Superior temporal gyrus (tissue), 1 donor: ENCODE measurements around the gene NFIX.
A peak's percentile ranks its signal among the peaks of the same experiment; 100 is the strongest.

Source experiments
- DNase-seq: peaks from one replicate; pipeline ENCODE4 v3.0.0-alpha.2; 2016; ENCODE audit errors: extremely low spot score

NFIX gene

DNA sequence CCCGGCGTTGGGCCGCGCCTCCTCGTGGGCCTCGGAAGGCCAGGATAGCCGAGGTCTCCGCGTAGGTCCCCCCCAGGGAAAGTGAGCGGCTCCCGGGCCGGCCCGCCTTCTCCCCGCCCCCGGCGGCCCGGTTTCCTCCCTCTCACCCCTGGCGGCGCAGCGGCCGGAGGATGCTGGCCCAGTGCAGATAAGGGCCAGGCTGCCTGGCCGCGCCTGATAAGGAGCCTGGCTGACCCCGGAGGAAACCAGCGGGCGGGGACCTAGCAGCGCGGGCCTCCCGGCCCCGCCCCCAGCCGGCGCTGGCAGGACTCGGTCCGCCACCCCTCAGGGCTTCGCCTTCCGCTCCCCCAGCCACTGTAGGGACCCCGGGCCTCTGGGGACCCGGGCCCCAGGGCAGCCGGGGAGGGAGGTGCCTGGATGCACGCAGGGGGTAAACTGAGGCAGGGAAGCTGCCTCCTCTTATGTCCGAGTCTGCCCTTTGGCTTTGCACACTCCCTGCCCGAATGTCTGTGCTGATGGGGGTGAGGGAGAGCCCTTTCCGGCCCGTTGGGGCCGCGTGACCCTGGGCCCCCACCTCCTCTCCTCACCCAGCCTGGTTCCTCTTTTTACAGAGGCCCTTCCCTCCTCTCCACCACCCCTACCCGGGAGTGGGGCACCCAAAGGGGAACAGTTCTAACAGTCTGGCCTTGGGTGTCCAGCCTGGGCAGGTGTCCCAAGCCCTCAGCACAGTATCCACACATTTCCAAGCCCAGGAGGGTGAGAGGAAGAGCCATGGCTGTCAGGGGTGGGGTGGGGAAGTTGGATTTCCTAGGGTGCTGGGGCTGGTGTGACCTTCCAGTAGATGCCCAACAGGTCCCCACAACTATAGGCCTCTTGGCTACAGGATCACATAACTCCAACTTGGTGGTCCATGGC is 107.6 kb downstream of the NFIX start, which contains the start of gene LYL1:
LYL1 (minus strand) TSS at position 193 of the 915 bp plus-strand sequence. CDS start 1,687 bp downstream, outside the sequence.
- peak; percentile 13 for DNase-seq

DNA sequence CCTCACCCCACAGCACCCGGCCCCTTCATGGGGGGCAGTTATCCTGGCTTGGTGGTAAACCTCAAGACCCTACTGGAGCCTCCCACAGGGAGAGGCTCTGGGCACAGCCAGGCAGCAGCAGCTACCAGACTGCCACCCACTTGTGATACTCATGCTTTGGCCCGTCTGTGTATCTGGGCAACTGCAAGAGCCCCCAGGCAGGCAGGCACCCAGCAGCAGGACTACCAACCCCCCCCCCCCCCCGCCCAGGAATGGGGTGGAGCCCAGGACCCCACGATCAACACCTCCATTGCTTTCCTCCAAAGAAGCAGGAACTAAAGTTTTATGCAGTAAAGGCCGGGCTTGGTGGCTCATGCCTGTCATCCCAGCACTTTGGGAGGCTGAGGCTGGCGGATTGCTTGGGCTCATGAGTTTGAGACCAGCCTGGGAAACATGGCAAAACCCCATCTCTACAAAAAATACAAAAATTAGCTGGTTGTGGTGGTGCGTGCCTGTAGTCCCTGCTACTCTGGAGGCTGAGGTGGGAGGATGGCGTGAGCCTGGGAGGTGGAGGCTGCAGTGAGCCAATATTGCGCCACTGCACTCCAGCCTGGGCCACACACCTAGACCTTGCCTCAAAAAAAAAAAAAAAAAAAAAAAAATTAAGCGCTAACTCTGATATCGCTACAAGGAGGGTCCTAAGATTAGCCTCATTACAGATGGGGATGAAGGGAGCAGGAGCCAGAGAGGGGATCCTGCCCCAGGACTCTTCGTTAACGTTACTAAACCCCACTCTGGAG is 108.5 kb downstream of the NFIX start:
- no peak for DNase-seq

DNA sequence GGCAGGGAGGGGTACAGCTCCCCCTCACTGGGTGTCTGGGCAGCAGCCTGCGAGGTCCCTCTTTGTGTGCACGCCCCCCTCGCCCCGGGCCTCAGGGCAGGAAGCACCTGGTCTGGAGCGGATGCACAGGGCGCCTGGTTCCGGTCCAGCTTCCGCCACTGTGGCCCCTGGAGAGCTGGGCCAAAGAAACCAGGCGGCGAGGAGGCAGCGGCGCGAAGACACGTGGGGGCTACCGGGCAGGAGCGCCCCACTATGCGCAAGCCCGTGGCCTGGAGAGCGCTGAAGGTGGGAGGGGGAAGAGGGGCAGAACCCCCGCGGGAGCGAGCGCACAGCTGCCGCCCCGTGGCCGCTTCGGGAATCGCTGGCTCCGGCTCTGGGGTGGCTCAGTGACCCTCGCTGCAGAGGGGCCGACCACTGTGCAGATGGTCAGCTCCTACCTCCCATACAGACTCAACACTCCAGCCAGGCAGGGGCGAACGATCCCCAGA is 109.1 kb downstream of the NFIX start:
- no peak for DNase-seq

DNA sequence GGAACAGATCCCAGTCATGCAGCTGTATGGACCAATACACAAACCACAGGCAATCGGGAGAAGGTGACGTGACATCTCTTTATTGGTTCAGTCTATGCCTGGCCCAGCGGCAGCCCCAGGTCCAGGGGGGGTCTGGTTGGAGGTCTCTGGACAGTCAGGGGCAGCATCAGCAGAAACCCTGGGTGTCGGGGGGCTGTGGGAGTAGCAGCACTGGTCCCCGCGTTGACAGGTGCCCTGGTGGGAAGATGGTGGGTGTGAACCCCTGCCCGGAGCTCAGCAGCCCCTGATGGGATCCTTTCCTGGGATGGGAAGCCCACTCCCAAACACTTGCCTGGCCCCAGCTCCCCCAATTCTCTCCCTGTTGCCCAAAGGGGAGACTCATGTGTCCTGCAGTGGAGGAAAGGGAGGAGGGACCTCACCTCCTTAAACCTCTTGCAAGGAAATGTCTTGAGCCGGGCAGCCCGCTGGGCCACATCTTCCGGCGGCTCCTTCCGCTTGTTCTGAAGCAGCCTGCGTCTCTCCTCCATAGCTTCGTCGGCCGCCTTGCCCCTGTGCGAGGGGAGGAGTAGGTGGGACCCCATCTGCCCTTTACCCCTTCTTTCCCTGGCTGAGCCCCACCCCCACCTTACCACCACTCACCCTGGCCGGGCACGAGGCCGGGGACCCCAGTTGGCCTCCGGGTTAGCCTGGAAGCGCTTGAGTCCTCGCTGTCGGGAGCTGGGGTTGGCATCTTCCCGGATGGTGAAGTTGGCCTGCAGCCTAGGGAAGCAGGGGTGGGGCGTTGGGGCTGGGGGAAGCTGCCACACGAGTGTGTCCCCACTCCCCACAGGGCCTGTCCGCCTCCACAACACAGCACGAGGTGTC is 109.8 kb downstream of the NFIX start:
- peak; percentile 5 for DNase-seq

DNA sequence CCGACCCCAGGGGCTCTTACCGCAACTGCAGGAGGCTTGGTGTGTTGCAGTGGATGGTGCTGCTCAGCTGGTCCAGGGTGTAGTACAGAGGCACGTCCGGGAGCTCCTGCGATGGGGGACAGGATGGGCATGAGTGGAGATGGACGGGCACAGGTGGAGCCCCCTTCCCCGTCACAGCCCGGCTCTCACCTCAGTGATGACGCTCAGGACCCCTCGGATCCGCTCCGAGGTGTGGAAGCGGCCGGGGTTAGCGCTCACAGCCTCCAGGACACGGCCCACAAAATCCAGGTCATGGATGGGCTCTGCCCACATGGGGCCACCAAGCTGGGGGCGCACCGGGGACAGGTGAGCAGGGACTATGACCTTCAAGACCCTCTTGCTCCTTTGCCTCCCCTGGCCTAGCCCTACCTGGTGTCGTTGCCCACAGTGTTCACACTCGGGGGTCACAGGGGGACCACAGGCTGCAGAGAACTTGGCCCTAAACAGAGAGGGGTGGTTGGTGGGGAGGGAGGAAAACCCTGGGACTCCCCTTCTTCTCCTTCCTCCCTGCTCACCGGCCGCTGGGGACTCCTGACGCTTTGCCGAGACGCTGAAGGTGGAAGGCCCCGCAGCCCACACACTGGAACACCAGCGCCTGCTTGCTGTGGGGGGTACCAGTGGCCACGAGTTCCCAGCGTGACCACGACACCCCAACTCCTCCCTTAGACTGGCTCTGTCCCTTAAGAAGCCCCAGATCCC is 114.3 kb downstream of the NFIX start:
- no peak for DNase-seq

DNA sequence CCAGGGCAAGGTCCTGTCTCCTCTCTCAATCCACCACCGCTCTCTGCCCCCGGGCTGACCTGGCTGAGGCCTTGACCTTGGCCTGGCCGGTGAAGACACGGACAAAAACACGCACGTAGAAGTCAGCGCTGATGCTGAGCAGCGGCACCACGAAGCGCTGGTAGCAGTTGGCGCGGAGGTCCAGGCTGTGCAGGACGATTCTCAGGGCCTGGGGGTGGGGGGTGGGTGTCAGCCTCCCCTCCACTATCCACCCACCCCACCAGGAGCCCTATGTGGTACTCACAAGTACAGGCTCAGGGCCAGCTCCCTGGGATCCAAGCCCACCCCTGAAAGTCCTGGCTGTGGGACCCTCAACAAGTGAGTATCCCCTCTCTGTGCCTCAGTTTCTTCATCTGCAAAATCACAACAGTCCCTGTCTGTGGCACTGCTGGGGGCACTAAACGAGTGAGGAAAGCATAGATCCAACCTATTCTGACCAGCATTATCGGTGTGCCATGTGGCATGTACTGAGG is 114.9 kb downstream of the NFIX start:
- no peak for DNase-seq

DNA sequence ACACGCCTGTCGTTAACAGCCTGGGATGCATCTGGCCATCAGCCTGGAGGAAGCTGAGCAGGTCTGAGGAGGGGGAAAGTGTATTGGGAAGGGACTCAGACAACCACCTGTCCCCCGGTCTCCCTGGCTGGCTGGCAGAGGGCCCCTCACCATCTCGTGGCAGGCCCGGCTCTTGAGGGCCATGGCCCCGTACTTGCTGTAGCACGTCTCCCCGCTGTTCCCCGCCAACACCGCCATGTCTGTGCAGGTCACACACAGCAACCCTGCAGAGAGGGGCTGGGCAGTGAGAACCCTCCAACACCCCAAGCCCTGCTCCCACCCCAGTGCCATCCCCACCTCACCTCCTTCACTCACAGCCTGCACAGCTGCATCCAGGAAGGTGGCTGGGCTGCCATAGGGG is 117.3 kb downstream of the NFIX start:
- no peak for DNase-seq

DNA sequence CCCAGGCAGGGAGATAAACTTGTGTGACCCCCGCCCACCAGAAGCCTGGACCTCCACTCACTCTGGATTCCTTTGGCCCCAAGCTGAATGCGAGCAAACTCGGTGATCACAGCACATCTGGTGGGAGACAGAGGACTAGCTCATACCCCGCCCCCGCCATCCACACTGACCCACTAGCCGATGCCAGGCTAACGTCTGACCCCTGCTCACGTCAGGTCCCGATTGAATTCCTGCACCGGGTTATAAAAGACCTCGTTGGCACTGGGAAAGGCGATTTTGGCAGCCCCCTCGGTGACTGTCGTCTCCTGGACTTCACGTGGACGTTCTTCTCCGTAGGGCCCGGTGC is 120.6 kb downstream of the NFIX start:
- no peak for DNase-seq

DNA sequence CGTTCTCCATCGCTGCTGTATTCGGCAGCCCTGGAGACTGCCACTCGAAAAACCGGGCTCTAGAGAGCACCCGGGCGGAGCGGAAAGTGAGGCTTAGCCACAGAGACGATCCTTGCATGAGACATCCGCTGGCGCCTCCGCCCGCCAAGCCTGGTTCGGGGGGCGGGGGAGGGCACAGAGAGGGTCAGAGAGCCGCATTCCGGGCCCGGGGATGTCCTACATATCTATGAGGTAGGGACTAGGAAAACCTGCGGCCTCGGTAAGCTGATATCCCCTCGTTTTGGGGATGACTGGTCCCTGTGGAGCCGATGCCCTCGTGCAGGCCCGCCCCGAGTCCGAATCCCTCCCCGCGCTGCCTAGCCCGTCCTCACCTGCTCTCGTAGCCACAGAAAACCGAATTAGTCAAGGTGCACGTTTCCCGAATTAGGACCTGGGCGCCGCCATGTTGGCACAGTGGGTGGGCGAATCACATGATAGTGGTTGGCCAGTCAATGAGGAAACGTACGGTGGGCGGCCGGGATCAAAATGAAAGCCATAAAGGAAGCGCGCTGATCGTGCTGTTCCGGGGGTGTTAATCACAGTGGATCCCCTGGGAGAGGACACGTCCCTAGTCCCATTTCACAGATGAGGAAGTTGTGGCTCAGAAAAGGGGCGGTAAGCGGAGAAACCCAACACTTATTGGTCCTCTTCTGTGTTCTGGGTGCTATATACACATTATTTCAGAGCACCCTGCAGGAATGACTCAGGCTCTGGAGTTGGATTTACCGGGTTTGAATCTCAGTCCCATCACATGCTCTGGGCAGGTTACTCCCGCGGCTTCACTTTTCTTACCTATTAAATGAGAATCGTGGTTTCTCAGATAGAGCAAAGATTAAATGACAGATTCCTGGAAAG is 121.3 kb downstream of the NFIX start, which contains the start of gene TRMT1:
TRMT1 (minus strand) TSS at position 459 of the 894 bp plus-strand sequence; CDS start at position 118, 341 bp downstream.
- DNase-seq: peak; percentile 97

DNA sequence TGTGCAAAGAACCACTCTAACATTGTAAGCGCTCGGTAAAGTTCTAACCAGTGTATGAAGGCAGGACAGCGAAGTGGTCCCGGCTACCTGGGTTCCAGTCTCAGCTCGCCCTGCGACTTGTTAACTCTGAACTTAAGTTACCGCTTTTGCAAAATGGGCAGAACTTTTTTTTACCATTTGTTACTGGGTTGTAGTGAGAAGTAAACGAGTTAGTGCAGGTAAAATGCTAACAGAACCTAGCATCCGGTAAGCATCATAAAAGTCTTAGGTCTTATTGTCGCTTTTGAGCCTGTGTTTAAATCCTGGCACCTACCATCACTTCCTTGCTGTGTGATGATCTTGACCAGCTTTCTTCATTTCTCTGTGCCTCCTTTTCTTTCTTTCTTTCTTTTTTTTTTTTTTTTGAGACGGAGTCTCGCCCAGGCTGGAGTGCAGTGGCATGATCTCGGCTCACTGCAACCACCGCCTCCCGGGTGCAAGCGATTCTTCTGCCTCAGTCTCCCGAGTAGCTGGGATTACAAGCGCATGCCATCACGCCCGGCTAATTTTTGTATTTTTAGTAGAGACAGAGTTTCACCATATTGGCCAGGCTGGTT is 122.0 kb downstream of the NFIX start:
- DNase-seq: no peak

DNA sequence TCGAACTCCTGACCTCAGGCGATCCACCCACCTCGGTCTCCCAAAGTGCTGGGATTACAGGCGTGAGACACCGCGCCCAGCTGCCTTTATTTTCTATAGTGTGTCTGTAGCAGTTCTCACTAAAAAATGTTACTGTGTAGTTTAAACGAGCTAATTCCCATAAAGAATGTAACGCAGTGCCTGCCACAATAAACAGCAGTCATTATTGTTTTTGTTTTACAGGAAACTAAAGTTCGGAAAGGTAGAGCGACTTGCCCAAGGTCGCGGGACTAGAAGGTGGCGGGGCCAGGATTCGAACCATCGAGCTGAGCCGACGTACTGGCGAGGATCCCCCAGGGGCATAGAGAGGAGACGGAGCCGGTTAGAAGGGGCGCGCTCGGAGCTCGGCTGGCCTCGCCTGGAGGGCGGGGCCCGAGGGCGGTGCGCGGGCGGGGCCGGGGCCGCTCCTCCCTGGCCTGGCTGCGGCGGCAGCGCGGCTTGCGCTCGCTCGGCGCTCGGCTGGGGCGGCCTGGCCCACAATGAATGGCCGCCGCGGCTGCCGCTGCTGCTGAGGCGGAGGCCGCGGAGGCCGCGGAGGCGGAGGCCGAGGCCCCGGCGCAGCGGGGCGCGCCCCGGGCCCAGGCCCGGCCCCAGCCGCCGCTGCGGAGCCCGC is 122.6 kb downstream of the NFIX start, which contains the start of gene NACC1:
NACC1 (plus strand) TSS at position 493 of the 652 bp plus-strand sequence. CDS start 16,944 bp downstream, outside the sequence.
- DNase-seq: peak; percentile 88

DNA sequence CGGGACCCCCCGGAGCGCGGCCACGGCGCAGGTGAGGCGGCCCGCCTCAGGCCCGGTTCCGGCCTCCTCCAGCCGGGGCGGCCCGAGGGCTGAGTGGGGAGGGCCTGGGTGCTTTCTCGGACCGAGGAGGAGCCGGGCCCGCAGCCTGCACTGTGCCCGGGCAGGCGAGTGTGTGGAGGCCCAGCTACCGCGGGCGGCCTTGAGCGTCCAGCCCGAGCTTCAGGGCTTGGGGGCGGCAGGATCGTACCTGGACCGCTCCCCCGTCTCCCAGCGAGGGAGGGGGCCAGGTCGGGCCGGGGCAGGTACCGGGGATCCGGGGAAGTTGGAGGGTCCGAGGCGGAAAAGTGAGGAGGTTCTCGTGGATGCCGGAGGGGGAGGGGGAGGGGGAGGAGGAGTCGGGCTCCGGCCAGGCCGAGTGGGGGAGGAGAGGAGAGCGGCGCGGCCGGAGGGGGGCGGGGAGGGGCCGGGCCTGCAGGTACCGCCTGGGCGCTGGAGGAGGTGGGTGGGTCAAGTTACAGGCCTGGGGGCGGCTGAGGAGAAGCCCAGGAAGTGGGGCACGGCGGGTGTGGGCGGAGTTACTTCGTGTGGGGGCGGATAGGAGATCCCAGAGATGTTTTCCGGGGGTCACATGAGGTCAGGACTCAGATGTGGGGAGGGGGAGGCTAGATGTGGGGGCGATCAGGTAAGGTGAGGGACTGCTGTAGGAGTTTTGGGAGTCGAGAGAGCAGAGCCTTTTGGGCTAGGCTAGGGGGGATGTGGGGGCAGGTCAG is 123.3 kb downstream of the NFIX start:
- no peak for DNase-seq

DNA sequence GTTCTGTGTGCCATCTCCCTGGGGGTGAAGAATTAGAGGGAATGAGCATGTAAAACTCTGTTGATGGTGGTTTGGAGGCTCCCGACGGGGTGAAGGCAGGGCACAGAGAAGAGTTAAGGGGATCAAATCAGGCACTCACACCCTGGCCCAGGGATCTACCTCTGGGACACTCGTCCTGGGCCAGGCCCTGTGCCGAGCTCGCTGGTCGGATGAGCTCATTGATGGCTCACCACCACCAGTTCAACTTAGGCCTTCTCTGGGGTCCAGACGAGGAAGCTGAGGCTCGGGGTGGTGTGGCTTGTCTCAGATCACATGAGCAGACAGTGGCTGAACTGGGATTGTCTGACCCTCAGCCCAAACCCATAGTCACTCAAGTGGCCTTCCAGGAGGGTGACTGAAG is 124.4 kb downstream of the NFIX start:
- DNase-seq: no peak

DNA sequence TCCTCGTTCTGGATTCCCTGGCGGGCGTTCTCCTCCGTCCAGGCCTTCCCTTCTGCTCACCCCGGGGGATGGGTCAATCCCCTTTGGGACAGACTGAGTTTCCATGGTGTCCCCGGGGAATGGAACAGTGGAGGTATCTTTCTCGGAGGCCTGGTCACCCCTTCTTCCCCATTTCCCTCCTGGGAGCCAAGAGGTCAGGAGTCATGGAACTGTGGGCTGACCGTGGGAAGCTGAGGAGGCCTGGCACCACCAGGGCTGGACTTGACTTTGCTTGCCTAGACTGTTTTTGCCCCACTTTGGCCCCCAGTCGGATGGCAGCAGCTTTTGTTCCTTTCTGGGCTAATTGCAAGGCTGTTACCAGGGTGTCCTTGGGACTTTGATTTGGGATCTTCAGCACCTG is 124.8 kb downstream of the NFIX start:
- DNase-seq: peak; percentile 3

DNA sequence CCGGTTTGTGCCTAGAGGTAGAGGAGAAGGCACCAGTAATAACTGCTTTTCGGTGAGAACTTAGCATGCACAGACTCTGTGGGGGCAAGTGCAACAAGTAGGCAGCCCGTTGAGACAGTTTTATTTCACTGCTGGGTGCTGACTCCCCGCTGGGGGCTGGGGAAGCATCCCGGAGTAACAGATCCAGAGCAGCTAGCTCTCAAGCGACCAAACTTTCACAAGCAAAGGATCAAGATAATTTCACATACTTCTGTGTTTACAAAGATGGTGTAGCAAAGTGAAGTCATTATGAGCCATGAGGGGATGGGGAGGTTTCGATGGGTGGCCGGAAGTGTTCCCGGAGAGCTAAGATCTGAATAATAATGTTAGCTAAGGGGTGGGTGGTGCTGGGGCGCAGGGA is 125.5 kb downstream of the NFIX start:
- peak; percentile 3 for DNase-seq

DNA sequence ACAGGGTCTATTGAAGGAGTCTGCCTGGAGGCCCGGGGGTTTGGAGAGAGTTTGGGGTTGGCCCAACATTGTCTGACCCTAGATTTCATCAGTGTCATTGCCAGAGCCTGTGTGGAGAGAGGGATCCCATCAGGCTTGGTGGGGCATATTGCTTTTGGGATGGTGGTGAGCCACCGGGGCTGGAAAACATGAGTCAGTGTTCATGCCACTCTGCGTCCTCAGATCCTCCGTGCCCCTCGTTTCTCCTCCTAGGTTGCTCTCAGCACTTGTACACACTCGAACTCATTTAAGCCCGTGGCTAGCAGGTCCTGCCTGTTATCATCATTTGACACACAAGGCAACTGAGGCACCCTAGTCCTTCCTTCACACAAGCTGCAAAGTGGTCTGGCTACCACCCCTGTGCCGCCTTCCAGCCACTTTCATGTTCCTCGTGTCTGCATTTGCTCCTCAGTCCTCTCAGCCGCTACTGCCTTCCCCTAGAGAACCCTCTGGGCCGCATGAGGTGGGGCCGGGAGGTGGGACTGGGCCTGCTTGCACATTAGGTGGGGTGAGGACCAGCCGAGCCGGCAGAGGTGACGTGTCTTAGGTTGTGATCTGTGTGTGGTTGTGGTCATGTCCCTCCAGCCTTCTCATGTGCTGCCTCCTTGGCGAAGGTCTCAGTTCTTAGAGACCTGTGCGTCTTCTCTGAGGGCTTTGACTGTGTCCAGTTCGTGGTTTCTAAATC is 126.4 kb downstream of the NFIX start:
- DNase-seq: peak; percentile 4

DNA sequence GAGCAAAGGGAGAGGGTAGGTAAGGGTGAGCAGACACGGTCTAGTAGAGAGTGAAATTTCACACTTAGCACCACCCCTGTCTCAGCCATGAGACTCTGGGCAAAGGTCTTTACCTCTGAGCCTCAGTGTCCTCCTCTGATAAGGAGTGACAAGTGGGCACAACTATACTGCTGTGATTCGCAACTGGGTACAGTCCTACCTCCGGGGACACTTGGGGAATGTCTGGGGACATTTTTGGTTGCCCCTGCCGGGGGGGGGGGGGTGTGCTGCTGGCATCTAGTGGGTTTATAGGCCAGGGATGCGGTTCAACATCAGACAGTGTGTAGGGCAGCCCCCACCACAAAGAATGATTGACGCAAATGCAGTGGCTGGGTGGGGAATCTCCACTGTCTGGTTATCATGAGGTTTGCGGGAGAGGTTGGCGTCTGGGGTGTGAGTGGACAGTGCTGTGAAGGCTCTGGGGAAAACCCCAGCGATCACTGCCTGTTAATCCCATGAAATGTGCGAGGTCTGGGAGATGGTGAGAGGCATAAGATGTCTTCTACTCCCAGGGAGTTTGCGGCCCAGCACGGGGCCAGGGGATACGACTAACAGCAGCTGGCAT is 127.1 kb downstream of the NFIX start:
- peak; percentile 5 for DNase-seq
